Mesenteric fat pad (tissue), 1 donor: ENCODE results near the gene NRXN3. TPM values are rescaled to one million over a fixed set of nuclear protein-coding genes. Genes with fewer than 3 reads are reported as not detected.

Source experiments
- DNase-seq: peaks from one replicate; pipeline ENCODE4 v3.0.0-alpha.2; 2020; ENCODE audit warnings: low spot score
- total RNA-seq: library from RNA; stranded (reverse); fragmentation: NEBNext Ultra II Directional; extraction: Animal tissue kit (Norgen Biotek cat#: 25700); gene quantifications from one replicate; pipeline ENCODE4 v1.2.1, GENCODE V29; 2021
- donor health status: DM: yes; HTN: yes; CAD: no.

NRXN3 gene
- total RNA-seq, 1 donor from 2014 or later: 0.84 TPM

- DNase-seq: no peak
Measured at GRCh38 chr14:79600406-79600805, 1430.2 kb downstream of the NRXN3 start.

- DNase-seq: no peak
Measured at GRCh38 chr14:79601579-79601978, 1431.4 kb downstream of the NRXN3 start.

DNA sequence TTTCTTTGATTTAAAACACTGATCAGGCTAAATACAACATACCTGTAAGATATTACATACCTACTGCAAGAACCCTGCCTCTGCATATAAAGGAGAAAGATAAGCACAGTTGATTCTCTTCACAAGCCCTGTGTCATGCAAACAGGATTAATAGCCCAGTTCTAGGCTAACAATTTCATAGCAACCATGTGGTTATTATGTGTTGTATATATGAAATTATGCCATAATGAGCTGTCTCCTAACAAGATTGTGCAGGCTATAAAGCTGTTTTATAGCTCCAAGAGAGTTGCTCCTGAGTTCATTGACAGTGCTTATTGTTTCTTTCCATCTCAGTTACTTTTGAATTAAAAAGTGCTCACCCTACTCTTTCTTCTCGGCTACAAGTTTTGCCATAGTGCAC lies 1431.9 kb downstream of the NRXN3 start:
- no peak for DNase-seq

- no peak for DNase-seq
Measured at GRCh38 chr14:79602742-79603141, 1432.6 kb downstream of the NRXN3 start.

DNA sequence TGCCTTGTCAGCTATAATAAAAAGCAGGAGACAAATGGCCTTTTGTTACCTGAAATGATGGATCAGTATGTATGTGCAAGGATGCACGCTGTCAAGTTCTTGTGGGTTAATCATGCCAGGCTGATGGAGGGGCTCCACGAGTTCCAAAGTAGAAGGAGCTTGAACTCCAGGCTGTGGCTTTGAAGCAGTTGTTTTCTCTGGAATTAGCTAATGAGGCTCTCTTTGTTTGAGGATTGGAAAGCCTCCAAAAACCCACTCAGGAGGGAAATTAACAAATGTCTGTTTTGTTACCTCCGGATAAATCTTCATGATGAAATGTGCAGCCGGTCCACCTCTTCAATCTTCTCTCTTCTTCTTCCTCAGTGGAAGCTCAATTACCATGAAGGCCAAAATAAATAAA lies 1435.7 kb downstream of the NRXN3 start:
- DNase-seq: no peak

DNA sequence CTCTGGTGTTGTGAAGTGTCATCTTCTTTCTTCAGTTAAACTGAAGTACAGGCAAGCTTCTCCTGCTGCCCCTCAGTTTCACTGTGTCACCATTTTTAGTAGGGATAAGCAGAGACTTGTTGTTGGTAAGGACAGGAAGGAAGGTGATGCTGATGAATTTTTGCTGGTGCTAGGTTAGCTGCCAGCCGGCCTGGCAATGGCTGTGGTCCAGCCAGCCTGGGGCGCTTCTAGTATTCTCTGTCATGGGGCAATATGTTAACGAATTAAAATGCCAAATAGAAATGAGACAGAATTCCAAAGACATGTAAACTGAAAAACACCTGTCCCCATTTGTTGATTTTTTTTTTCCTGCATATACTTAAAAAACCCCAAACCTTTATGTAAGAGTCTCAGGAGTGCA lies 1438.3 kb downstream of the NRXN3 start:
- no peak for DNase-seq

- DNase-seq: no peak
Measured at GRCh38 chr14:79613625-79614024, 1443.5 kb downstream of the NRXN3 start.

- no peak for DNase-seq
Measured at GRCh38 chr14:79614448-79614847, 1444.3 kb downstream of the NRXN3 start.

GRCh38 chr14:79627058-79627457 lies 1456.9 kb downstream of the NRXN3 start:
- DNase-seq: no peak

- no peak for DNase-seq
Measured at GRCh38 chr14:79629411-79630287, 1459.5 kb downstream of the NRXN3 start.

DNA sequence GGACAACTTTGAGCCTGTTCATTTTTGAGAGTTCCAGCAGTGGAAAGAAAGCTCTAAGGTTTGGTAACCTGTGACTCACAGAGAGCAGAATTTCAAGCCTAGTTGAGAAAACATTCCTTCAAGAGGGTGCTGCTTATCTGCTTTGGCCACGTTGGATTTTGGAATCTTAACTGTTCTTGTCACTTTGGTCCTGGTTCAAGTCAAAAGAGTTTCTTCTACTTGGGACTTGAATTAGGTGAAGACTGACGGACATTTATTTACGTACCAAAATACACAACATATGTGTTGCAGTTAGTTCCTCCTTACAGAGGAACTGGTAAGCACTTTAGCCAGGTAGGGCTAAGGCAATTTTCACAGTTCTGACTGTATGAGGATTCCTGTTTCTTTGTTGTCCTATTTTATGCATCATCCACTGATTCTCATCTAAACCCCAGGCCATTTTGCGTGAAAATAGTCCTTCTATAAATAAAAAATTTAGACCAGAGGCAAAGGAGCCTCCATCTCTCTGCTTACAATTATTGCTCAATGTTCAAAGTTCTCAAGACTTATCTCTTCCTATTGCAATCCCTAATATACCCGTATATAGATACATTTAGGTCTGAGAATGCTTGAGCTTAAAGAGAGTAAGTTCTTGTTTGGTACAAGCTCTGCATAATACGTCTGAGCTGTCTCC lies 1460.3 kb downstream of the NRXN3 start:
- no peak for DNase-seq

DNA sequence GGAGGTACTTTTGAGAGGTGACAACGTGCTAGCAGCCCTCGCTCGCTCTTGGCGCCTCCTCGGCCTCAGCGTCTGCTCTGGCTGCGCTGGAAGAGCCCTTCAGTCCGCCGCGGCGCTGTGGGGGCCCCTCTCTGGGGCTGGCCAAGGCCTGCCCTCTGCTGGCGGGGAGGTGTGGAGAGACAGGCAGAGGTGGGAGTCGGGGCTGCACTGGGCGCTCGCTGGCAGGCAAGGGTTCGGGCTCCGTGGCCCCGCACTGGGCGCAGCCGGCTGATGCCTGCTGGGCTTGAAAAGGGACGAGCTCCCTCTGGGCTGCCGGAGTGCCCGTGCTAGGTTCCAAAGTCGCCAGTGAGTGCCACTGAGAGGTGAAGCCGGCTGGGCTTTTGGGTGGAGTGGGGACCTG lies 1461.1 kb downstream of the NRXN3 start:
- no peak for DNase-seq

DNA sequence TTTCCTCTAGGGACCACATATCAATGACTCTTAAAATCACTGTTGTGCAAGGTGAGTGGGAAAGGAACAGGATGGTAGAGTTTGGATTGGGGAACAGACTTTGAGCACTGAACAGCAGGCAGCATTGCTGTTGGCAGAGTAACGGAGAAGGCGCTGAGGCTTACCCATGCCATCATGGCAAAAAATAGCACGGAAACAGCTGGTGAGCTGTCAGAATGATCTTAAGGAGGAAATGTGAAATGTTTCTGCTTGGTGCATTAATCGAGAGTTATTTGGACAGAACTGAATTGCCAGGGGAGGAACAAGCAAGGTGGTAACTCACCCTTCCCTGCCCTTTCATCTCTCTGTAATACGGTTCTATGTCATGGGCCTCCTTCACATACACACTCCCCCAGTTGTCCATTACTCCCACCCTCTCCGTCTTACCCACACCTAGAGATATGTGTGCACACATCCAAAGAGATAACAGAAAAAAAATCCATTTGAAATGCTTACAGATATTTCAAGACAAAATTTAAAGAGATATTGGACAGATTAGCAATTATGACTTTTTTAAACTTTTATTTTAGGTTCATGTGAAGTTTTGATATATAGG lies 1468.6 kb downstream of the NRXN3 start:
- DNase-seq: no peak

GRCh38 chr14:79639613-79640012 lies 1469.4 kb downstream of the NRXN3 start:
- no peak for DNase-seq

GRCh38 chr14:79641371-79641770 lies 1471.2 kb downstream of the NRXN3 start:
- DNase-seq: no peak

DNA sequence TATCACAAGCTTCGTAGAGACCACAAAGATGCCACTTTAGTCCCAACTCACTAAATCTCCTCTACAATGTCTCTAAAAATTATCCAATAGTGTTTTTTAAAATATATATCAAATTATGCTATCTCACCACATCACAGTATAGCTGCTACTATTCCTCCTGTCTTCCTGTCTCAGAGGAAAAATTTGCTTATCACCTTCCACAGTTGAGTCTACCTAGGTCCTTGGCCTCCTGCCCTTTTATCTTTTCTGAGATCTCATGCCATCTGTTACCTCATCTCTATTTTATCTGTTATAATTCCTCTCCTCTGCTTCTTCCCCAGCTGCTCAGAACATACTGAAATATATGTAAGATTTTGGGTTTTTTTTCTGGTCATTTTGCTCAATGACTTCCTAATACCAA lies 1473.0 kb downstream of the NRXN3 start:
- DNase-seq: no peak

DNA sequence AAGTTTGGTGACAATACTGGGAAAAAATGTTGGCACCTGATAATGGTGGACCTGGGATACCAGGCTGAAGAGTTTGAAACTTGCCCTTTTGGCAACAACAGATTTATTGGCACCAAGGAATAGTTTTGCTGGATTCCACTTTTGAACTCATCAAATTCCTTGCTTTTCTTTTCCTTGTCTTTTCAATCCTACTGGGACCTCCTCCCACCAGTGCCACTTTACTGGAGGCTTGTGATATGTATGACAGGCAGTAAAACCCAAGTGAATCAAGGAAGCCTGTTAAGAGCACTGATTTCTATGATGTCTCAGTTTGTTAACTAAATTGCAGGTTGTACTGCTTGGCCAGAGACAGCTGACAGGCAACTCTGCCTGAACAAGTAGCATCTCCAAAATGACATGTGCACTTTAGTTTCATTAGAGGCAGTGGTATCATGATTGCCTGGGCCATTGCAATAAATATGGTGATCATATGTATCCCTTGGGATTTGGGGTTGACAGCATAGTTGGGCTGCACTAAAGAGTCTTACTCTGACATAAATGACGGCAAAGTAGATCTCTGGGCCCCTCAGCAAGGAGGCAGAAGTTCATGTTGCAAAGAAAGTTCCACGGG lies 1475.7 kb downstream of the NRXN3 start:
- DNase-seq: no peak

GRCh38 chr14:79649856-79650255 lies 1479.7 kb downstream of the NRXN3 start:
- DNase-seq: no peak

- DNase-seq: no peak
Measured at GRCh38 chr14:79652513-79653307, 1482.5 kb downstream of the NRXN3 start.

GRCh38 chr14:79656056-79656455 lies 1485.9 kb downstream of the NRXN3 start:
- no peak for DNase-seq

DNA sequence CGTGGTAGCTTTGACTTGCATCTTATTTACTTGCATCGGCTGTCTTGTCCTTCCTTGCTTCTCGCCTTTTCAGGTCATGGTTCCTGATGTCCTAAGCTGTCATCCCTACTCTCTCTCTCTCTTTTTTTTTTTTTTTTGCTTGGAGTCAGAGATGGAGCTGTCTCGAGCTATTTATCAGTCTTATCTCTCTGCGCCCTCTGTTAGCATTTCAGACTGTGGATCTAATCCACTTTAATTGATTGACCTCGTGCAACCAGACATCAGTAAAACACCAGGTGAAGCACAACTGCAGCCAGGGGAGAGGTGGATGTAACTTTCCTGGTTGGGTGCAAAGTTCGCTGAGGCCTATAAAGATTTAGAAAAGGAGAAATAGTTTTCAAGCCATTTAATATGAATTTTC lies 1486.3 kb downstream of the NRXN3 start:
- no peak for DNase-seq
